HepG2 (cell line): ENCODE data around the gene TRNP1. TPM values are rescaled to one million over a fixed set of nuclear protein-coding genes. Genes with fewer than 3 reads are reported as not detected.

Experiments
- CEBPZ ChIP-seq: IDR thresholded peaks from 2 replicates; pipeline ENCODE4 v1.6.1; 2012; ENCODE audit warnings: low read length, improper control_type of control experiment
- CHD4 ChIP-seq: fragments of 200-600 bp; sonication (generic); IDR thresholded peaks from 2 replicates; pipeline ENCODE4 v1.7.0; 2017; ENCODE audit warnings: mild to moderate bottlenecking, low read length, borderline replicate concordance
- DNMT1 ChIP-seq: sonication (generic); formaldehyde crosslinking; IDR thresholded peaks from 2 replicates; pipeline ENCODE4 v1.5.1; 2020; ENCODE audit warnings: mild to moderate bottlenecking, missing genetic modification reagents
- HNRNPLL ChIP-seq: fragments of 200-400 bp; formaldehyde crosslinking; IDR thresholded peaks from 2 replicates; pipeline ENCODE4 v1.6.1; 2017; ENCODE audit warnings: mild to moderate bottlenecking, low read depth, low read length; ENCODE audit not compliant: poor library complexity, severe bottlenecking
- KAT8 ChIP-seq: IDR thresholded peaks from 2 replicates; pipeline ENCODE4 v1.6.1; 2016; ENCODE audit warnings: missing genetic modification reagents, missing compliant biosample characterization
- MAX ChIP-seq: IDR thresholded peaks from 2 replicates; pipeline ENCODE4 v1.6.1; 2012; ENCODE audit warnings: inconsistent platforms
- MYPOP ChIP-seq: sonication (generic); formaldehyde crosslinking; IDR thresholded peaks from 2 replicates; pipeline ENCODE4 v1.8.1; 2023; ENCODE audit warnings: mild to moderate bottlenecking, moderate library complexity, missing genetic modification reagents
- POLR2A ChIP-seq, 2 experiments: IDR thresholded peaks; 2 replicates each; pipeline ENCODE4 v1.6.1; 2011; ENCODE audit warnings: low read depth in 2 of 2, low read length in 2 of 2, mild to moderate bottlenecking in 1 of 2, moderate library complexity in 1 of 2; ENCODE audit not compliant: insufficient read depth in 1 of 2
- POLR2G ChIP-seq: fragments of 200-400 bp; formaldehyde crosslinking; IDR thresholded peaks from 2 replicates; pipeline ENCODE4 v1.6.1; 2018; ENCODE audit warnings: mild to moderate bottlenecking, low read depth, low read length, moderate library complexity
- PRMT3 ChIP-seq: sonication (generic); formaldehyde crosslinking; IDR thresholded peaks from 2 replicates; pipeline ENCODE4 v1.8.1; 2022; ENCODE audit warnings: low read depth, mild to moderate bottlenecking, moderate library complexity, missing genetic modification reagents, borderline replicate concordance
- RBFOX2 ChIP-seq: fragments of 200-400 bp; formaldehyde crosslinking; IDR thresholded peaks from 2 replicates; pipeline ENCODE4 v1.6.1; 2017; ENCODE audit warnings: low read depth, mild to moderate bottlenecking, low read length
- RBM39 ChIP-seq: fragments of 200-400 bp; formaldehyde crosslinking; IDR thresholded peaks from one replicate; pipeline ENCODE4 v1.6.1; 2018; ENCODE audit warnings: antibody characterized with exemption, mild to moderate bottlenecking, low read depth, low read length; ENCODE audit not compliant: poor library complexity, severe bottlenecking
- SAP130 ChIP-seq: IDR thresholded peaks from 2 replicates; pipeline ENCODE4 v1.6.1; 2016; ENCODE audit warnings: low read depth
- SATB2 ChIP-seq: sonication (generic); formaldehyde crosslinking; IDR thresholded peaks from 2 replicates; pipeline ENCODE4 v1.5.0; 2020; ENCODE audit warnings: missing genetic modification reagents
- SOX6 ChIP-seq, 2 experiments: fragments of 450-650 bp in 1 of 2; sonication (generic) in 1 of 2; formaldehyde crosslinking in 1 of 2; IDR thresholded peaks; 2 replicates each; pipeline versions ENCODE4 v1.4.0 to v1.6.1; 2017 to 2020; ENCODE audit warnings: antibody characterized with exemption in 1 of 2, mild to moderate bottlenecking in 1 of 2, missing genetic modification reagents in 1 of 2
- SP2 ChIP-seq: sonication (generic); formaldehyde crosslinking; IDR thresholded peaks from 2 replicates; pipeline ENCODE4 v1.5.1; 2020; ENCODE audit warnings: mild to moderate bottlenecking, missing genetic modification reagents
- SP4 ChIP-seq: sonication (generic); formaldehyde crosslinking; IDR thresholded peaks from 2 replicates; pipeline ENCODE4 v1.8.1; 2023; ENCODE audit warnings: mild to moderate bottlenecking, missing genetic modification reagents
- TAF15 ChIP-seq: fragments of 200-400 bp; formaldehyde crosslinking; IDR thresholded peaks from one replicate; pipeline ENCODE4 v1.6.1; 2018; ENCODE audit warnings: mild to moderate bottlenecking, low read depth, low read length; ENCODE audit not compliant: poor library complexity, severe bottlenecking
- TGIF2 ChIP-seq: IDR thresholded peaks from 2 replicates; pipeline ENCODE4 v1.6.1; 2016; ENCODE audit warnings: control low read depth, missing compliant biosample characterization
- THAP7 ChIP-seq: sonication (generic); formaldehyde crosslinking; IDR thresholded peaks from 2 replicates; pipeline ENCODE4 v1.8.1; 2023; ENCODE audit warnings: mild to moderate bottlenecking, missing genetic modification reagents
- U2AF1 ChIP-seq: fragments of 200-400 bp; formaldehyde crosslinking; optimal IDR thresholded peaks from 2 replicates; pipeline ENCODE3; 2017; ENCODE audit warnings: mild to moderate bottlenecking, low read depth, low read length
- ZC3H13 ChIP-seq: sonication (generic); formaldehyde crosslinking; IDR thresholded peaks from 2 replicates; pipeline ENCODE4 v1.8.1; 2023; ENCODE audit warnings: mild to moderate bottlenecking, missing genetic modification reagents, moderate library complexity
- ZKSCAN8 ChIP-seq: IDR thresholded peaks from 2 replicates; pipeline ENCODE4 v1.6.1; 2016; ENCODE audit warnings: borderline replicate concordance, missing genetic modification reagents, missing compliant biosample characterization
- ZNF510 ChIP-seq: sonication (generic); formaldehyde crosslinking; IDR thresholded peaks from 2 replicates; pipeline ENCODE4 v1.4.0; 2020; ENCODE audit warnings: low read depth, mild to moderate bottlenecking, missing genetic modification reagents
- ZNF619 ChIP-seq: sonication (generic); formaldehyde crosslinking; IDR thresholded peaks from 2 replicates; pipeline ENCODE4 v1.4.0; 2020; ENCODE audit warnings: mild to moderate bottlenecking, missing genetic modification reagents
- polyA plus RNA-seq, 8 experiments: library from polyadenylated mRNA; depleted of rRNA in 3 of 8; stranded (reverse) in 7 of 8; unstranded in 1 of 8; fragments of >200 nt; fragmentation: Illumina TruSeq in 4 of 8; extraction: Trizol in 4 of 8; gene quantifications; 2 replicates each; pipeline versions ENCODE4 v1.2.1 to v1.2.3, GENCODE V29; 2011 to 2016; ENCODE audit warnings: low read depth in 4 of 8, missing spikeins in 1 of 8, mixed read lengths in 1 of 8; ENCODE audit not compliant: insufficient read depth in 1 of 8
- total RNA-seq, 5 experiments: library from RNA; depleted of rRNA; stranded (reverse); fragments of >200 nt; fragmentation: Illumina TruSeq; extraction: Trizol; gene quantifications; 2 replicates each; pipeline ENCODE4 v1.2.3, GENCODE V29; 2016; ENCODE audit warnings: low read depth in 1 of 5

Gene TRNP1
- total and polyA plus RNA-seq, 2 of the 13 experiments (the other 11 are each of a cell fraction or from before 2014, with no cell fraction given): 42.0 to 158 TPM

- TF ChIP-seq KAT8 (peak; percentile 13; the same call in 1 of the 2 replicates), ZKSCAN8 (CRISPR knock-in tag) (0 out of 2 replicates have a peak, but pooled peaks have one; percentile 41), TAF15 (peak; percentile 19), MAX (0 out of 2 replicates have a peak, but pooled peaks have one; percentile 0), POLR2A (IDR thresholded peaks at IDR 0.05; ENCODE audit: insufficient read depth in 1 of 2, low read depth in 2 of 2, low read length in 2 of 2) (peak in 1 of 2 experiments; percentile 21; a peak in 1 of 4 replicates), MYPOP (CRISPR knock-in tag) (peak; percentile 62; the same call in 1 of the 2 replicates), SP2 (CRISPR knock-in tag) (no peak), DNMT1 (CRISPR knock-in tag) (no peak), CEBPZ (no peak), CHD4 (no peak), RBM39 (peak; percentile 27), ZNF619 (0 out of 2 replicates have a peak, but pooled peaks have one; percentile 58), THAP7 (CRISPR knock-in tag) (no peak), HNRNPLL (peak; percentile 9), TGIF2 (CRISPR knock-in tag) (0 out of 2 replicates have a peak, but pooled peaks have one; percentile 35), SAP130 (peak; percentile 4; the same call in 1 of the 2 replicates), PRMT3 (CRISPR knock-in tag) (no peak), ZC3H13 (CRISPR knock-in tag) (peak; percentile 72), U2AF1 (no peak), SP4 (0 out of 2 replicates have a peak, but pooled peaks have one; percentile 16), RBFOX2 (peak; percentile 16; the same call in 1 of the 2 replicates), POLR2G (peak; percentile 69), SOX6 (IDR thresholded peaks at IDR 0.05) (no peak), SOX6 (CRISPR knock-in tag; IDR thresholded peaks at IDR 0.05) (0 out of 2 replicates have a peak, but pooled peaks have one; percentile 35), ZNF510 (CRISPR knock-in tag) (0 out of 2 replicates have a peak, but pooled peaks have one; percentile 34), SATB2 (CRISPR knock-in tag) (no peak)
These were observed 1.5 kb downstream of the TRNP1 start (continued) for GRCh38 chr1:26994787-26995517.
